GM12878 (cell line): ENCODE data around the gene HOXA2.

Source experiments
- CTCF ChIP-seq, 3 experiments: IDR thresholded peaks in 2 of 3; conservative IDR thresholded peaks in 1 of 3; 2 replicates each; pipeline ENCODE4 v1.5.1; 2011; ENCODE audit warnings: low read depth in 3 of 3, low read length in 3 of 3, mild to moderate bottlenecking in 3 of 3, control low read depth in 2 of 3, moderate library complexity in 2 of 3, inconsistent platforms in 1 of 3, mixed read lengths in 1 of 3; ENCODE audit not compliant: control insufficient read depth in 2 of 3, insufficient read depth in 1 of 3; ENCODE audit errors: extremely low read depth in 1 of 3
- EP300 ChIP-seq, 2 experiments: fragments of 150-350 bp in 1 of 2; IDR thresholded peaks; 2 replicates each; pipeline ENCODE4 v1.6.1; 2011 to 2012; ENCODE audit warnings: low read depth in 2 of 2, low read length in 2 of 2, borderline replicate concordance in 1 of 2, improper control_type of control experiment in 1 of 2, inconsistent platforms in 1 of 2; ENCODE audit not compliant: control insufficient read depth in 1 of 2
- EZH2 ChIP-seq: IDR thresholded peaks from 2 replicates; pipeline ENCODE4 v1.6.1; 2012; ENCODE audit warnings: low read depth, mild to moderate bottlenecking, control low read depth, inconsistent platforms, low read length, borderline replicate concordance; ENCODE audit not compliant: control insufficient read depth
- POLR2A ChIP-seq: IDR thresholded peaks from 2 replicates; pipeline ENCODE4 v1.6.1; 2011; ENCODE audit warnings: low read depth, mild to moderate bottlenecking, low read length
- SREBF2 ChIP-seq: IDR thresholded peaks from 2 replicates; pipeline ENCODE4 v1.6.1; 2012; ENCODE audit warnings: mild to moderate bottlenecking, low read length

- TF ChIP-seq POLR2A, result no peak
- TF ChIP-seq CTCF (IDR thresholded peaks at IDR 0.05 in 2 of 3, conservative IDR thresholded peaks at IDR 0.05 in 1 of 3; ENCODE audit: control insufficient read depth in 2 of 3, extremely low read depth in 1 of 3, insufficient read depth in 1 of 3, low read depth in 3 of 3, low read length in 3 of 3), result no peak
- TF ChIP-seq SREBF2, result no peak
- no peak for TF ChIP-seq EP300 (IDR thresholded peaks at IDR 0.05; ENCODE audit: borderline replicate concordance in 1 of 2, control insufficient read depth in 1 of 2, low read depth in 2 of 2, low read length in 2 of 2)
- TF ChIP-seq EZH2, result no peak
These were observed 20.6 kb upstream of the HOXA2 start for GRCh38 chr7:27123007-27123476.
